Memory B cell (primary cell): ENCODE measurements around the gene DNAJC12.
"Not testable (repeated sequence)": the region's sequence is repeated elsewhere in the genome, so short reads cannot be mapped to it uniquely, and the experiment has no call there.

Source experiments
- ATAC-seq: fragments of 150-1000 bp; cut with Tn5 transposase; 2 replicates; pipeline ENCODE4 v1.10.0; 2021; ENCODE audit warnings: low read depth, mild to moderate bottlenecking, moderate library complexity
- DNase-seq, 2 donors: peaks; one replicate each; pipeline ENCODE4 v3.0.0; 2022; ENCODE audit warnings: low spot score in 2 of 2
- H3K27ac Mint-ChIP-seq: one replicate; pipeline ENCODE4 v1.8.0; 2022; ENCODE audit warnings: mild to moderate bottlenecking, moderate library complexity, mixed read lengths
- H3K27me3 Mint-ChIP-seq: one replicate; pipeline ENCODE4 v1.8.0; 2022; ENCODE audit warnings: mixed read lengths
- H3K36me3 Mint-ChIP-seq: one replicate; pipeline ENCODE4 v1.8.0; 2022; ENCODE audit warnings: mild to moderate bottlenecking, mixed read lengths
- H3K4me1 Mint-ChIP-seq: one replicate; pipeline ENCODE4 v1.8.0; 2022; ENCODE audit warnings: mixed read lengths
- H3K4me3 Mint-ChIP-seq: one replicate; pipeline ENCODE4 v1.8.0; 2022; ENCODE audit warnings: mild to moderate bottlenecking, moderate library complexity, mixed read lengths
- H3K9me3 Mint-ChIP-seq: one replicate; pipeline ENCODE4 v1.8.0; 2022; ENCODE audit warnings: mixed read lengths

Gene DNAJC12

DNA sequence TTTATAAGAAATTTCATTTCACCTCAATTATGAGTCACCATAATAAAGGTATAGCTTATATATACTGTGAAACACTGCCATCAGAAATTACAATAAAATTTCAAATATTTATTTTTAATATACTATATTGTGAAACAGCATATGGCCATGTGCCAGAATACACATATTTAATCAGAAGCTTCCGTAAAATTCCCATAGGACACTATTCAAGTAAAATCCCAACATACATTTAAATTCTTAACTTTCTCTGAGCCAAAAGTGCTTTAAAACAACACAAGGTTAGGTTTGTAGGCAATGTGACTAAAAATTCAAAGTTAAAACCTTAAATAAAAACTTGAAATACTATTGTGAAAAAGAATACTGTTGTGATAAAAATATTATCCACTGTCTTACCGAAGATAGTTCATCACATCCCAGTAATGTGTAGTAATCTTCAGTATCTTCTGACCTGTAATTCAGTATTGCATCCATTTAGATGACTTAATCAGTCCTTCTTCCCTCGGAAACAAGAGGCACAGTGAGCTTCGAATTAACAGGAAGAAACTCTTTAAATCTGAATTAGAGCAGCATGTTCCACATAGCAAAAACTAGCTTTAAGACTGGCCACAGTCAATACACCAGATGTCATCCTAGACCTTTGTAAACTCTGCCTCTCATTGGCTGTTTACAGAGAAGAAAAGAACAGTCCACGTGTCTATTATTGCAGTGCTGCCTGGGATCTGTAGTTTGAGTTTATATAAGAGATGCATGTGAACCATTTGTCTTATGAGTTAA lies at the start of gene DNAJC12:
Gene DNAJC12, minus strand, starts transcription at position 648 of the 774 bp plus-strand sequence. Its CDS starts 177 bp downstream, at position 471.
- Mint-ChIP-seq H3K36me3 (no peaks in the 10 kb centered on the region), H3K27me3 (peaks cover 1% of the 10 kb centered on the region), H3K4me3 (no peak within 1 kb of the TSS), H3K4me1 (peaks cover 2% of the 10 kb centered on the region), H3K9me3 (peaks cover 2% of the 10 kb centered on the region), H3K27ac (no peak within 1 kb of the TSS)
- DNase-seq (no peak), ATAC-seq (peak; percentile 77)

DNA sequence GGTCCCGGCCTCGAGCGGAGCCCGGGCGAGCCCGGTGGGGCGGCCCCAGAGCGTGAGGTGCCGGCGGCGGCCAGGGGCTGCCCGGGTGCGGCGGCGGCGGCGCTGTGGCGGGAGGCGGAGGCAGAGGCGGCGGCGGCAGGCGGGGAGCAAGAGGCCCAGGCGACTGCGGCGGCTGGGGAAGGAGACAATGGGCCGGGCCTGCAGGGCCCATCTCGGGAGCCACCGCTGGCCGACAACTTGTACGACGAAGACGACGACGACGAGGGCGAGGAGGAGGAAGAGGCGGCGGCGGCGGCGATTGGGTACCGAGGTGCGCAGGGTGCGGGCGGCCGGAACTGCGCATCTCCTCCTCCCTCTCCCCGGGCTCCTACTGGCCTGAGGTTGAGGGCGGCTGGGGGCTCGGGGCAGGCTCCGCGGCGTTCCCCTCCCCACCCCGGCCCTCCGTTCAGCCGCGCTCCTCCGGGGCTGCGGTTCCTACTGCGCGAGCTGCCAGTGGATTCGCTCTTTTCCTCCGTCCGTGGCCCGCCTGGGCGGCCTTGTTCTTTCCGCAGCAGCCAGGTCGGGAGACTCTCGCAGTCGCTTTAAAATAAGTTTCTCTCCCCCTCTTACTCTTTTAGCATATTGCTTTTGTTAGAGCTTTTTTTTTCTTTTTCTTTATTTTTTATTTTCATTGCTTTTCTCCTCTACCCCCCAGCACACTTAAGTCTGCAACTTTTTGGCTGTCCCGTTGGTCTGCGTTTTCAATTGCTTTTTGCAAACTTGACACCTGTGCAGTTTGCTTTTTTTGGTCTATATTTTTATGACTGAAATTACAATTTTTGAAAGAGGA lies 47.1 kb upstream of the DNAJC12 start:
- Mint-ChIP-seq H3K9me3 (no peaks in the 10 kb centered on the region), H3K27ac (peak overlapping the region; percentile 98), H3K4me3 (peak overlapping the region; percentile 81), H3K36me3 (peaks cover 15% of the 10 kb centered on the region), H3K27me3 (no peaks in the 10 kb centered on the region), H3K4me1 (peaks cover 13% of the 10 kb centered on the region)
- ATAC-seq, result peak; percentile 56
- DNase-seq, result peak; percentile 66 to 73

DNA sequence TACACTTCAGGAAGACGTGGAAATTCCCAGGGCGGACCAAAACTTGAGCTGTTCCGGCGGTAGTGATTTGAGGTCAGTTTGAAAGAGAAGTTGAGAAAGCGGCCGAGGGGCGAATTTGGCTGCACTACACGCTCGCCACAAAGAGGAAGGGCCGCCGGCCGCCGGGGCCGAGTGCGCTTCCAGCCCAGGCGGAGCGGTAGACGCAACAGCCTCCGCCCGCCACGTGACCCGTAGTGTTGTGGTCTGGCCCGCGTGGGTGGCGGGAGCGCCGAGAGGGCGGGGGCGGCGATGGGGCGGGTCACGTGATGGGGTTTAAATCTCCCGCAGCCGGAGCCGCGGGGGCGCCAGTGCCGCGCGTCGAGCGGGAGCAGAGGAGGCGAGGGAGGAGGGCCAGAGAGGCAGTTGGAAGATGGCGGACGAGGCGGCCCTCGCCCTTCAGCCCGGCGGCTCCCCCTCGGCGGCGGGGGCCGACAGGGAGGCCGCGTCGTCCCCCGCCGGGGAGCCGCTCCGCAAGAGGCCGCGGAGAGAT lies 46.4 kb upstream of the DNAJC12 start, which contains the start of gene SIRT1:
Gene SIRT1, plus strand, starts transcription at position 344 of the 529 bp plus-strand sequence. Its CDS starts 66 bp downstream, at position 410.
- peak within 1 kb of the TSS; percentile 97 for H3K4me3 Mint-ChIP-seq
- peaks cover 13% of the 10 kb centered on the region for H3K4me1 Mint-ChIP-seq
- peak within 1 kb of the TSS; percentile 98 for H3K27ac Mint-ChIP-seq
- ATAC-seq, result peak; percentile 79
- H3K36me3 Mint-ChIP-seq, result peaks cover 9% of the 10 kb centered on the region
- DNase-seq, result peak; percentile 86 to 95
- no peaks in the 10 kb centered on the region for H3K9me3 Mint-ChIP-seq
- H3K27me3 Mint-ChIP-seq, result no peaks in the 10 kb centered on the region

DNA sequence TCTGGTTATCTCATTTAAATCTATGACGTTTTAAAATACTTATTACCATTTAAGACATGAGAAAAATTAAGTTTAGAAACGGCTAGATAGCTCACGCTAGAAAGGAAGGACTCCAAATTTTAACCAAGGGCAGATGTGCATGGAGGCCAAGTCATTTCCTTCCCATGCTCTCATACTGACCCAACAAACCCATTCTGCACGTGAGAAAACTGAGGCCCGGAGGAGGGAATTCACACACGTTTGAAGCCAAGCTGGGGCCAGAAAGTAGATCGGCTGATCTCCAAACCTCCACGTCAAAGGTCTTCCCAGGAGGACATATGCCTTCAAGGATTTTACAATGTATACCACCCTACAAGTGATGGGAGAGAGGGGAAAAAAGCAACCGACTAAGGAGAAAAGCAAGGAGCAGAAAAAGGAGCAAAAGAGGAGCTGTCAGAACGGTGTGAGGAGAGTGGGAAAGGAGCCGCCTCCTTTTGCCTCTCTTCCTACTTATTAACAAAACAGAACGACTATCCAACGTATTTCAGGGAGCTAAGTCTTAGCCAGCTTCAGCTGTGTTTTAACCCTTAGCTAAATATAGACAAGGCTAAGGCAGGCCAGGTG lies 45.8 kb upstream of the DNAJC12 start:
- Mint-ChIP-seq H3K9me3 (no peaks in the 10 kb centered on the region), H3K27me3 (no peaks in the 10 kb centered on the region), H3K27ac (peak overlapping the region; percentile 98), H3K4me3 (peak overlapping the region; percentile 97), H3K4me1 (peaks cover 11% of the 10 kb centered on the region), H3K36me3 (peaks cover 8% of the 10 kb centered on the region)
- ATAC-seq (no peak), DNase-seq (no peak)

DNA sequence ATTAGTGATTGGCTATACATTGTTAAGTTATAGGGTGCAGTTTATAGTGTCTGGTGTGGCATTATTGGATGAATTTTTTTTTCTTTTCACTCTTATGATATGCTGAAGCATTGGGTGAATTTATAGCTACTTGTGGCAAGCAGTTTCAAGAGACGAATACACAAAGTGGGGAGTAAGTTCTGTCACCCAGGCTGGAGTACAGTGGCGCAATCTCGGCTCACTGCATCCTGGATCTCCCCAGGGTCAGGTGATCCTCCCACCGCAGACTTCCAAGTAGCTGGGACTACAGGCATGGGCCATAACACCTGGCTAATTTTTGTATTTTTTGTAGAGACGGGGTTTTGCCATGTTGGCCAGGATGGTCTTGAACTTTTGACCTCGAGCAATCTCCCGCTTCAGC lies 40.1 kb upstream of the DNAJC12 start:
- Mint-ChIP-seq H3K4me3 (no peak overlapping the region), H3K27me3 (no peaks in the 10 kb centered on the region), H3K9me3 (no peaks in the 10 kb centered on the region), H3K36me3 (no peaks in the 10 kb centered on the region), H3K4me1 (no peaks in the 10 kb centered on the region), H3K27ac (no peak overlapping the region)
- ATAC-seq, result no peak
- no peak for DNase-seq

DNA sequence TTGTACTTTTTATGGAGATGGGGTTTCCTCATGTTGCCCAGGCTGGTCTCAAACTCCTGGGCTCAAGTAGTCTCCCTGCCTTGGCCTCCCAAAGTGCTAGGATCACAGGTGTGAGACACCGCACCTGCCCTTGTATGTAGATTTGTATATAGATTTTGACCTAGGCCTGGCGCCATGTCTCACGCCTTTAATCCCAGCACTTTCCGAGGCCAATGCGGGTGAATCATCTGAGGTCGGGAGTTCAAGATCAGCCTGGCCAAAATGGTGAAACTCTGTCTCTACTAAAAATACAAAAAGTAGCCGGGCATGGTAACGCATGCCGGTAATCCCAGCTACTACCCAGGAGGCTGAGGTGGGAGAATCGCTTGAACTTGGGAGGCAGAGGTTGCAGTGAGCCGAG lies 39.4 kb upstream of the DNAJC12 start:
- H3K27me3 Mint-ChIP-seq, ATAC-seq, DNase-seq, H3K4me3 Mint-ChIP-seq, H3K4me1 Mint-ChIP-seq, H3K27ac Mint-ChIP-seq, H3K9me3 Mint-ChIP-seq, H3K36me3 Mint-ChIP-seq: not testable (repeated sequence)

DNA sequence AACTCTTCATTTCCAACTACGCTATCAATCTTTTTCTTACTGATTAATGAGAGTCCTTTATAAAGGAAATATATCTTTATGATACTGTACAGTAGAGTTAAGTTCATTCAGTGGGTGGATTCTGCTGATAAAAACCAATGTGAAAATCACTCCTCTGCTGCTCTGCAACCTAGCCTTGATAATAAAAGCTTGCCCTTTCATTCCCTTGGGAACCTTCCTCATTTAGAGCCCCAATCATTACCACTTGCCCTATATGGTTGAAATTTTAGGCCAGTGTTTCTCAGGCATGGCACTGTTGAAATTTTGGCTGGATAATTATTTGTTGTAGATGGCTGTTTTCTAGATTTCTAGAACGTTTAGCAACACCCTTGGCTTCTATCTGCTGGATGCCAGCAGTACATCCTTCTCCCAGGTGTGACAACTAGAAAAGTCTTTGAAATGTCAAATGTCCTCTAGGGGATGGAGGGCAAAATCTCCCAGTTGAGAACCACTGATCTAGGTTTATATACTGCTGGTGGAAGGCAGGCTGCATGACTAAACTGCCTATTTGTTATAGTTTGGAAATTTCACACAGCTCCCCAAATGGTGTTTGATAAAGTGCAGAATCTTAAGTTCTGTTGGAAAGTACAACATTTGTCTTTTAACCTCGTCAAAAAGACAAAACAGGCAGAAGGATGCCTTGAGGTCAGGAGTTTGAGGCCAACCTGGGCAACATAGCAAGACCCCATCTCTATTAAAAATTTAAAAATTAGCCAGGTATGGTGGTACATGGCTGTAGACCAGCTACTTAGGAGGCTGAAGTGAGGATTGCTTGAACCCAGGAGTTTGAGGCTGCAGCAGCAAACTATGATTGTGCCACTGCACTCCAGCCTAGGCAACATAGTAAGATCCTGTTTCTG lies 37.6 kb upstream of the DNAJC12 start:
- no peaks in the 10 kb centered on the region for H3K4me1 Mint-ChIP-seq
- ATAC-seq, result no peak
- no peak overlapping the region for H3K4me3 Mint-ChIP-seq
- no peaks in the 10 kb centered on the region for H3K9me3 Mint-ChIP-seq
- H3K27ac Mint-ChIP-seq, result no peak overlapping the region
- H3K36me3 Mint-ChIP-seq, result no peaks in the 10 kb centered on the region
- DNase-seq, result no peak
- H3K27me3 Mint-ChIP-seq, result no peaks in the 10 kb centered on the region

DNA sequence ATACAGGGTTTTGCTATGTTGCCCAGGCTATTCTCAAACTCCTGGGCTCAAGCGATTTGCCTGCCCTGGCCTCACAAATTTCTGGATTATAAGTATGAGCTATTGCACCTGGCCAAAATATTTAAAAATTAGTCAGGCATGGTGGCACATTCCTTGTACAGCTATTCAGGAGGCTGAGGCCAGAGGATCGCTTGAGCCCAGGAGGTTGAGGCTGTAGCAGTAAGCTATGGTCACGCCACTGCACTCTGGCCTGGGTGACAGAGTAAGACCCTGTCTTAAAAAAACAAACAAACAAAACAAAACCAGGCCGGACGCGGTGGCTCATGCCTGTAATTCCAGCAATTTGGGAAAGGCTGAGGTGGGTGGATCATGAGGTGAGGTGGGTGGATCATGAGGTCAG lies 32.0 kb upstream of the DNAJC12 start:
- Mint-ChIP-seq H3K36me3 (no peaks in the 10 kb centered on the region), H3K27ac (no peak overlapping the region), H3K4me3 (no peak overlapping the region), H3K9me3 (no peaks in the 10 kb centered on the region), H3K27me3 (no peaks in the 10 kb centered on the region), H3K4me1 (peaks cover 2% of the 10 kb centered on the region)
- ATAC-seq (no peak), DNase-seq (no peak)

DNA sequence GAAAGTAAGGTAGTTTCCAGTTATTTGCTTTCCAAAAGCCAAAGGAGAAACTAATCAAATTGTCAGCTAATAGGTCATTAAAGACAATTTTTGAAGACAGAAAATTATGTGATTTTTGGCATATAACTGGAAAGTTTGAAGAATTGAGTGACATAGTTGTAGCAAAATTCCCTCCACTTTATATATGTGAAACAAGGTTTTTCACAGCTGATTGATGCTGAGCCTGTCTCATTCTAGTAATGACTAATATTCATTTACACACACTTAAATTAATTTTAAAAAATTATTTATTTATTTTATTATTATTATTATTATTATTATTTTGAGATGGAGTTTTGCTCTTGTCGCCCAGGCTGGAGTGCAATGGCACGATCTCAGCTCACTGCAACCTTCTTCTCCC lies 30.1 kb upstream of the DNAJC12 start:
- Mint-ChIP-seq H3K9me3 (no peaks in the 10 kb centered on the region), H3K27me3 (no peaks in the 10 kb centered on the region), H3K4me1 (peaks cover 6% of the 10 kb centered on the region), H3K4me3 (no peak overlapping the region), H3K27ac (no peak overlapping the region), H3K36me3 (no peaks in the 10 kb centered on the region)
- ATAC-seq, result no peak
- DNase-seq, result no peak

DNA sequence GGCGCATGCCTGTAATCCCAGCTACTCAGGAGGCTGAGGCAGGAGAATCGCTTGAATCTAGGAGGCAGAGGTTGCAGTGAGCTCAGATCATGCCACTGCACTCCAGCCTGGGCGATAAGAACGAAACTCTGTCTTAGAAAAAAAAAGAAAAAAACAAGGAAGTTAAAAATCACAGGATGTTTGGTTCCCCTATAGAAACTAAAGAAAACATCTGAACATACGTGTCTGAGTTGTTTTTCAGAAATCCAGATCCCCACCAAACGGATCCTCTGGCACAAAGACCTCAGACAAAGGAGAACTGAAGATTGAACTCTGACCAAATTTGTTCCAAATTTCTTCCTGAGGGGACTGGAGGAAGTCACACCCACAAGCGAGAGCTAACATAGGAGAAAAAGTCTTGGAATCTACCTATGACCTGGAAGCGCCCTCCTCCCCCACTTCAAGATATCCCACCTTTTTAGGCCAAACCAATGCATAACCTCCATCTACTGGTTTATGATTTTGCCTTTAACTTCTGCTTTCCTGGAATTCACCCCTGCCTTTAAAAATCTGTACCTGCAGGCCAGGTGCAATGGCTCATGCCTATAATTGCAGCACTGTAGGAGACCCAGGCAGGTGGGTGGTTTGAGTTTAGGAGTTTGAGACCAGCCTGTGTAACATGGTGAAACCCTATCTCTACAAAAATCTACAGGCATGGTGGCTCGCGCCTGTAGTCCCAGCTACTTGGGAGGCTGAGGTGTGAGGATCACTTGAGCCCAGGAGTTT lies 26.8 kb upstream of the DNAJC12 start:
- Mint-ChIP-seq H3K4me3 (peak overlapping the region; percentile 44), H3K36me3 (no peaks in the 10 kb centered on the region), H3K27me3 (no peaks in the 10 kb centered on the region), H3K9me3 (no peaks in the 10 kb centered on the region), H3K27ac (peak overlapping the region; percentile 80), H3K4me1 (peaks cover 6% of the 10 kb centered on the region)
- DNase-seq (no peak), ATAC-seq (peak; percentile 89)

DNA sequence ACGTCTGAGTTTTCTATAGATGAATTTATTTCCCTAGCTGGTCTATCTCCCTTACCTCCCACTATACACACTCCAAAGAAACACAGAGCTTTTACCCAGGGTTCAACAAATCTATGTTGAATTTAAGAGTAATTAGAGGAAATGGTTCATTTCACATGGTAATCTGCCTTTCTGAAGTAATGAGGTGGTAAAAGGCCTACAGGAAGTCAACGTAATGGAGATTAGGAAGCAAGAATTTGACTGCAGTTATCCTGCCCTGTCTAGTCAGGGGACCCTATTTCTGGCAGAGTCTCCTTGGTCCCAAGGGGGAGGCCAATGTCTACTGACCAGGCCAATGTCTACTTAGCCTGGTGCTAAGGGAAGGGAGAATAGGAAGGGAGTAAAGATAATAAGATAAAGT lies 25.1 kb upstream of the DNAJC12 start:
- no peak overlapping the region for H3K4me3 Mint-ChIP-seq
- H3K27me3 Mint-ChIP-seq, result no peaks in the 10 kb centered on the region
- DNase-seq, result no peak
- no peaks in the 10 kb centered on the region for H3K36me3 Mint-ChIP-seq
- ATAC-seq, result no peak
- peaks cover 6% of the 10 kb centered on the region for H3K4me1 Mint-ChIP-seq
- H3K27ac Mint-ChIP-seq, result no peak overlapping the region
- no peaks in the 10 kb centered on the region for H3K9me3 Mint-ChIP-seq

DNA sequence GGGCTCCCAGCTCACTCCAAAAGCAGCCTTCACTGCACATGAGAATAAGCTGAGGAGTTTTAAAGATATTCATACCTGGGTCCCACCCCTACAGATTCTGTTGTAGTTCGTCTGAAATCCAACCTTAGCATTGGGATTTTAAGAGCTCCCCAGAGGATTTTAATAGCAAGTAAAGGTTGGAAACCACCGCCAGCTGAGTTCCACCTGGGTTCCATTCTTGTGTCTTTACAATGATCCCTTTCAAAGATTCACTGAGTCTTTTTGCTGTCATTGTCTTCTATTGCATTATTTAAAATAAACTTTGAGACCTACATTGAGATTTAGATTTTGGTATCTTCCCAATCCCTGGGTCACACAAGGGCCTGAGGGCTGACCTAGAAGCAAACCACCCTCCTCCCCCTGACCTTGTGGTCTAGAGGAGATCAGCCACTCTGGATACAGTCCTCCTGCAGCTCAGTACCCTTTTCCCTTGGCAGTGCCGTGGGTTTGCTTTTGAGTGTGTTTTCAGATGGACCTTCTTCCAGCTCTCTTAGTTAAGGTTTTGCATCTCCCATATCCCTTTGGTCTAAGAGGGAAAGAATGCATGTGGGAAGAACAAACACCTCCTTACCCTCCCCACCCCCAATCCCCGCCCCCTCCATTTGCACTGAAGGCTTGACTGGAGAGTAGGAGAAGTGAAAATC lies 23.9 kb upstream of the DNAJC12 start:
- DNase-seq, result no peak
- Mint-ChIP-seq H3K4me1 (peaks cover 6% of the 10 kb centered on the region), H3K36me3 (no peaks in the 10 kb centered on the region), H3K4me3 (no peak overlapping the region), H3K27me3 (no peaks in the 10 kb centered on the region), H3K9me3 (no peaks in the 10 kb centered on the region), H3K27ac (no peak overlapping the region)
- no peak for ATAC-seq
